Measurements from ENCODE around the gene SCGB1D1. TPM values are rescaled to one million over a fixed set of nuclear protein-coding genes. Genes with fewer than 3 reads are reported as not detected.

Gene SCGB1D1
- total RNA-seq, 2 donors from 2014 or later = not detected

DNA sequence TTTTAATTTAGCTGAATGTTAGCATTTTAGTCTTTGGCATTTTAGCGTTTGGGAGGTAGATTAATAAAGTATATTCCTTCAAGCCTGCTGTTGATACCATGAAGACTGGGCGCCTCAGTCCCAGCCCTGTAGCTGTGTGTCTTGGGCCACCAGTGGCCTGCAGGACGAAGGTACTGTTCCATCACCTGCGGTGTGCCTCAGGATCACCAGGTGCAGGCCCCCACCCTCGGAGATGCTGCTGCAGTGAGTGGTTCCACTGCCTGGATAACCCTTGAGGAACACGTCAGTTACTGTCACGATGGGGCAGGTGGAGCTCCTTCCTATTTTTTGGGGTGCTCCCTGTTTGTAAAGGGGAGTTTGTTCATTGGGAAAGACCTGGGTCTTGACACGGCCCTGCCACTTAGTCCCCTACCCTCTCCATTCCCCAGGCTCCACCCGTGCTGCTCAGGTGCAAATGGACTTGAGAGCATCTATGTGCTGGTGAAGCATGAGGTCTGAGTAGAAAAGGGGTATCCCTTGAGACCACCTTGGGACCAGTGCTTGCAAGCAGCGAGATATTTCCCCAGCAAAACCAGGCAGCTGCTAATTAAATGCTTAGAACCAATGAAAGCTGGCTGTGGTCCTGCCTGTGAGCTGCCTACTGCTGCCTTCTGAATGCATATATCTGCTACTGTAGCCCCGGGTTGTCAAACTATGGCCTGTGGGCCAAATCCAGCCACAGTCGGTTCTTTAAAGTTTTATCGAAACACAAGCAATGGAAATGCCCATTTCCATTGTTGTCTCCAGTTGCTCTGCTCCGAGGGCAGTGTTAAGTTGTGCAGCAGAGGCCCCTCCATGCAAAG, 37.5 kb upstream of the SCGB1D1 start:
- no peaks in the 10 kb centered on the region for H3K36me3 ChIP-seq
- no peak overlapping the region for H3K27ac ChIP-seq
- H3K4me3 ChIP-seq = no peak overlapping the region
- DNase-seq = no peak
- H3K27me3 ChIP-seq = no peaks in the 10 kb centered on the region
- no peak overlapping the region for H3K9ac ChIP-seq (ENCODE audit: low read depth in 2 of 2, low read length in 2 of 2)
- H3K9me3 ChIP-seq = no peaks in the 10 kb centered on the region
- intact Hi-C loops (cut with DNase I) = no loop called here
- TF ChIP-seq, protein P1, sequence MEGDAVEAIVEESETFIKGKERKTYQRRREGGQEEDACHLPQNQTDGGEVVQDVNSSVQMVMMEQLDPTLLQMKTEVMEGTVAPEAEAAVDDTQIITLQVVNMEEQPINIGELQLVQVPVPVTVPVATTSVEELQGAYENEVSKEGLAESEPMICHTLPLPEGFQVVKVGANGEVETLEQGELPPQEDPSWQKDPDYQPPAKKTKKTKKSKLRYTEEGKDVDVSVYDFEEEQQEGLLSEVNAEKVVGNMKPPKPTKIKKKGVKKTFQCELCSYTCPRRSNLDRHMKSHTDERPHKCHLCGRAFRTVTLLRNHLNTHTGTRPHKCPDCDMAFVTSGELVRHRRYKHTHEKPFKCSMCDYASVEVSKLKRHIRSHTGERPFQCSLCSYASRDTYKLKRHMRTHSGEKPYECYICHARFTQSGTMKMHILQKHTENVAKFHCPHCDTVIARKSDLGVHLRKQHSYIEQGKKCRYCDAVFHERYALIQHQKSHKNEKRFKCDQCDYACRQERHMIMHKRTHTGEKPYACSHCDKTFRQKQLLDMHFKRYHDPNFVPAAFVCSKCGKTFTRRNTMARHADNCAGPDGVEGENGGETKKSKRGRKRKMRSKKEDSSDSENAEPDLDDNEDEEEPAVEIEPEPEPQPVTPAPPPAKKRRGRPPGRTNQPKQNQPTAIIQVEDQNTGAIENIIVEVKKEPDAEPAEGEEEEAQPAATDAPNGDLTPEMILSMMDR (IDR thresholded peaks at IDR 0.05) = no peak
- no peaks in the 10 kb centered on the region for H3K4me1 ChIP-seq

- Histone ChIP-seq H3K4me3 (no peak overlapping the region), H3K9ac (ENCODE audit: low read depth in 2 of 2, low read length in 2 of 2) (no peak overlapping the region), H3K27ac (no peak overlapping the region), H3K36me3 (no peaks in the 10 kb centered on the region), H3K4me1 (no peaks in the 10 kb centered on the region), H3K9me3 (no peaks in the 10 kb centered on the region), H3K27me3 (no peaks in the 10 kb centered on the region)
- TF ChIP-seq, protein P1 (IDR thresholded peaks at IDR 0.05) = no peak
- no peak for DNase-seq
- intact Hi-C loops (cut with DNase I) = no loop called here
Measured at GRCh38 chr11:62153087-62153395, 37.0 kb upstream of the SCGB1D1 start.

DNA sequence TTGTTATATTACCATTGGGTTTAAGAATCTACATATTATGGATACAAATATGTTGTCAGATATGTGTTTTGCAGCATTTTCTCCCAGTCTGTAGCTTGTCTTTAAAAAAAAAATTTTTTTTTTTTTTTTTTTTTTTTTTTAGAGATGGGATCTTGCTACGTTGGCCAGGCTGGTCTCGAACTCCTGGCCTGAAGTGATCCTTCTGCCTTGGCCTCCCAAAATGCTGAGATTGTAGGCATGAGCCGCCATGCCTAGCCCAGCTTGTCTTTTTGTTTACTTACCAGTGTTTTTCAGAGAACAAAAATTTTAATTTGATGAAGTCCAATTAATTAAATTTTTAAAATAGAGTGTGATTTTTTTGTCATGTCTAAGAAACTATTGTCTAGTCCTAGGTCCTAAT, 36.4 kb upstream of the SCGB1D1 start:
- Histone ChIP-seq H3K27ac (no peak overlapping the region), H3K36me3 (no peaks in the 10 kb centered on the region), H3K4me1 (no peaks in the 10 kb centered on the region), H3K9me3 (no peaks in the 10 kb centered on the region), H3K4me3 (no peak overlapping the region), H3K9ac (ENCODE audit: low read depth in 2 of 2, low read length in 2 of 2) (no peak overlapping the region), H3K27me3 (no peaks in the 10 kb centered on the region)
- intact Hi-C loops (cut with DNase I) = no loop called here
- DNase-seq = no peak
- TF ChIP-seq, protein P1 (IDR thresholded peaks at IDR 0.05) = no peak

DNA sequence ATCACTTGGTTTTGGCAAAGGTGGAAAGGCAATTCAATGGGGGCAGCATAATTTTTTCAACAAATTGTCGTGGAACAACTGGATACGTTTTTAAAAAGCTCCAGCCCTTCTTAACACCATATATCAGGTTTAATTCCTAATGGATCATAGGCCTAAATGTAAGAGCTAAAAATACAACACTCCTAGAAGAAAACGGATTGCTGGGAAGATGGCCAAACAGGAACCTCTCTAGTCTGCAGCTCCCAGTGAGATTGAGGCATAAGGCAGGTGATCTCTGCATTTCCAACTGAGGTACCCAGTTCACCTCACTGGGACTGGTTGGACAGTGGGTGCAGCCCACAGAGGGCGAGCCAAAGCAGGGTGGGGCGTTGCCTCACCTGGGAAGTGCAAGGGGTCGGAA, 32.4 kb upstream of the SCGB1D1 start:
- Histone ChIP-seq H3K9ac (ENCODE audit: low read depth in 2 of 2, low read length in 2 of 2) (no peak overlapping the region), H3K27ac (no peak overlapping the region), H3K4me3 (no peak overlapping the region), H3K4me1 (no peaks in the 10 kb centered on the region), H3K27me3 (no peaks in the 10 kb centered on the region), H3K9me3 (no peaks in the 10 kb centered on the region), H3K36me3 (no peaks in the 10 kb centered on the region)
- intact Hi-C loops (cut with DNase I) = no loop called here
- TF ChIP-seq, protein P1 (IDR thresholded peaks at IDR 0.05) = no peak
- DNase-seq = no peak

DNA sequence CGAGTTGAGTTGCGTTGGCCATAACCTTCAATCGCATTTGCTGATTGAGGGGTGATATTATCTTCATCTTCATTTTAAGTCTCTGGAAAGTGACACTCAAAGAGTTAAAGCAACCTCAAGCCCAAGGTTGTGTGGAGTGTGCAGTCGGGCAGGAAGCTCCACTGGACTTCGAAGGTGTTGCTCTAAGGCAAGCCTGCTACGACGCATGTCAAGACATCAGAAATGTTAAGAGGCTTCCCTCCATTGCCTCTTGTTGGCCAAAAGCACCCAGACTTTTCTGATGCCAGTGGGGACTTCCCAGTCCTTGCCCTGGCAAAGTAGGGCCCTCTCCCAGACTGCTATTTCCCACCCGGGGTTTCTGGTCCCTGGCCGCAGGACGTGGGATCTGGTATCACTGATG, 23.6 kb upstream of the SCGB1D1 start:
- Histone ChIP-seq H3K4me3 (no peak overlapping the region), H3K36me3 (no peaks in the 10 kb centered on the region), H3K9ac (ENCODE audit: low read depth in 2 of 2, low read length in 2 of 2) (no peak overlapping the region), H3K4me1 (no peaks in the 10 kb centered on the region), H3K9me3 (no peaks in the 10 kb centered on the region), H3K27ac (no peak overlapping the region), H3K27me3 (no peaks in the 10 kb centered on the region)
- intact Hi-C loops (cut with DNase I) = no loop called here
- DNase-seq = no peak
- TF ChIP-seq, protein P1 (IDR thresholded peaks at IDR 0.05) = no peak
